GM23338 (cell line): ENCODE measurements around the gene DYNC2H1. TPM values are rescaled to one million over a fixed set of nuclear protein-coding genes. Genes with fewer than 3 reads are reported as not detected.
A peak's percentile ranks its signal among the peaks of the same experiment; 100 is the strongest.

Experiments
- ATAC-seq: fragments of 200-7000 bp; cut with Tn5 transposase; 3 replicates; pipeline ENCODE4 v1.9.1; 2020
- DNase-seq: peaks from one replicate; pipeline ENCODE4 v3.0.0-alpha.2; 2015; ENCODE audit warnings: low spot score
- H2AFZ ChIP-seq: fragments of 200-600 bp; sonication (generic); 2 replicates; pipeline ENCODE4 v1.8.0; 2016; ENCODE audit warnings: antibody characterized with exemption, mild to moderate bottlenecking, moderate library complexity
- H3F3A ChIP-seq: fragments of 200-600 bp; sonication (generic); replicated peaks from 2 replicates; pipeline ENCODE4 v1.8.0; 2017; ENCODE audit warnings: antibody characterized with exemption, mixed run types, low read depth
- H3K27ac ChIP-seq: fragments of 200-600 bp; sonication (generic); 2 replicates; pipeline ENCODE4 v1.6.1; 2016; ENCODE audit warnings: low read depth
- H3K27me3 ChIP-seq: fragments of 200-600 bp; sonication (generic); 2 replicates; pipeline ENCODE4 v1.8.0; 2016; ENCODE audit warnings: mild to moderate bottlenecking, mixed run types, moderate library complexity; ENCODE audit not compliant: insufficient read depth
- H3K36me3 ChIP-seq: fragments of 200-600 bp; sonication (generic); 2 replicates; pipeline ENCODE4 v1.8.0; 2016; ENCODE audit warnings: mild to moderate bottlenecking; ENCODE audit not compliant: insufficient read depth
- H3K4me1 ChIP-seq: fragments of 200-600 bp; sonication (generic); 2 replicates; pipeline ENCODE4 v1.8.0; 2016; ENCODE audit warnings: mild to moderate bottlenecking, moderate library complexity; ENCODE audit not compliant: insufficient read depth
- H3K4me2 ChIP-seq: fragments of 200-600 bp; sonication (generic); 2 replicates; pipeline ENCODE4 v1.7.1; 2017; ENCODE audit warnings: mixed run types
- H3K4me3 ChIP-seq: fragments of 200-600 bp; sonication (generic); 2 replicates; pipeline ENCODE4 v1.6.1; 2016; ENCODE audit warnings: mixed run types
- H3K79me2 ChIP-seq: fragments of 200-600 bp; sonication (generic); replicated peaks from 2 replicates; pipeline ENCODE4 v1.8.0; 2017; ENCODE audit warnings: mild to moderate bottlenecking; ENCODE audit not compliant: insufficient read depth
- H3K9me2 ChIP-seq: fragments of 200-600 bp; sonication (generic); 2 replicates; pipeline ENCODE4 v1.8.0; 2017; ENCODE audit not compliant: insufficient read depth
- H4K20me1 ChIP-seq: fragments of 200-600 bp; sonication (generic); replicated peaks from 2 replicates; pipeline ENCODE4 v1.8.0; 2017; ENCODE audit warnings: mild to moderate bottlenecking; ENCODE audit not compliant: insufficient read depth
- H3K27ac Mint-ChIP-seq: 2 replicates; pipeline ENCODE4 v1.8.0; 2020; ENCODE audit warnings: inconsistent platforms, mild to moderate bottlenecking, moderate library complexity, mixed read lengths
- H3K27me3 Mint-ChIP-seq: 3 replicates; pipeline ENCODE4 v1.8.0; 2022; ENCODE audit warnings: low read depth, mild to moderate bottlenecking, moderate library complexity, mixed read lengths, inconsistent platforms; ENCODE audit not compliant: insufficient read depth, poor library complexity
- H3K36me3 Mint-ChIP-seq: 3 replicates; pipeline ENCODE4 v1.8.0; 2021; ENCODE audit warnings: low read depth, mild to moderate bottlenecking, inconsistent platforms, moderate library complexity, mixed read lengths
- H3K4me1 Mint-ChIP-seq: 3 replicates; pipeline ENCODE4 v1.8.0; 2020; ENCODE audit warnings: mild to moderate bottlenecking, inconsistent platforms, mixed read lengths
- H3K4me3 Mint-ChIP-seq: 3 replicates; pipeline ENCODE4 v1.8.0; 2021; ENCODE audit warnings: moderate library complexity, mild to moderate bottlenecking, inconsistent platforms, mixed read lengths
- H3K9me3 Mint-ChIP-seq: 3 replicates; pipeline ENCODE4 v1.8.0; 2020; ENCODE audit warnings: moderate library complexity, mild to moderate bottlenecking, inconsistent platforms, mixed read lengths
- CREB1 ChIP-seq: fragments of 250-450 bp; sonication (Bioruptor Pico); IDR thresholded peaks from 2 replicates; pipeline ENCODE4 v1.5.0; 2020; ENCODE audit warnings: low read depth, mild to moderate bottlenecking, moderate library complexity
- EZH2 ChIP-seq: fragments of 200-600 bp; sonication (generic); IDR thresholded peaks from one replicate; pipeline ENCODE4 v1.8.0; 2017; ENCODE audit warnings: antibody characterized with exemption, mild to moderate bottlenecking, low read depth; ENCODE audit not compliant: unreplicated experiment
- NANOG ChIP-seq: IDR thresholded peaks from 2 replicates; pipeline ENCODE4 v1.6.1; 2016; ENCODE audit warnings: antibody characterized with exemption, borderline replicate concordance
- POLR2AphosphoS5 ChIP-seq: IDR thresholded peaks from 2 replicates; pipeline ENCODE4 v1.6.1; 2016; ENCODE audit warnings: antibody characterized with exemption, low read depth
- ZNF114 ChIP-seq: fragments of 250-450 bp; sonication (Bioruptor Pico); IDR thresholded peaks from 2 replicates; pipeline ENCODE4 v1.5.0; 2020; ENCODE audit warnings: mild to moderate bottlenecking, moderate library complexity
- polyA plus RNA-seq: library from polyadenylated mRNA; unstranded; fragments of >200 nt; fragmentation: Nextera tagmentation; extraction: Ambion mirVana; gene quantifications from 2 replicates; pipeline ENCODE4 v1.2.1, GENCODE V29; 2016
- total RNA-seq: library from RNA; depleted of rRNA; stranded (reverse); fragments of >200 nt; shearing (Covaris generic); gene quantifications from 2 replicates; pipeline ENCODE4 v1.2.3, GENCODE V29; 2014
- TF ChIP-seq, protein P1 (sequence below): fragments of 250-450 bp; sonication (Bioruptor Pico); IDR thresholded peaks from 2 replicates; pipeline ENCODE4 v1.5.0; 2020; ENCODE audit warnings: mild to moderate bottlenecking, moderate library complexity
- TF ChIP-seq, protein P2 (sequence below): IDR thresholded peaks from one replicate; pipeline ENCODE4 v1.6.1; 2018; ENCODE audit warnings: antibody characterized with exemption; ENCODE audit not compliant: unreplicated experiment
- TF ChIP-seq, protein P3 (sequence below): IDR thresholded peaks from 2 replicates; pipeline ENCODE4 v1.6.1; 2016; ENCODE audit warnings: antibody characterized with exemption
- TF ChIP-seq, protein P4 (sequence below), 2 experiments: fragments of 200-600 bp in 1 of 2; sonication (generic) in 1 of 2; conservative IDR thresholded peaks; 2 replicates each; pipeline versions ENCODE4 v1.5.1 to v1.6.1; 2016 to 2017; ENCODE audit warnings: antibody characterized with exemption in 2 of 2, low read depth in 2 of 2, mild to moderate bottlenecking in 2 of 2, moderate library complexity in 1 of 2

The DYNC2H1 gene
- total and polyA plus RNA-seq, 2 experiments from 2014 or later: 19.3 to 22.5 TPM

DNA sequence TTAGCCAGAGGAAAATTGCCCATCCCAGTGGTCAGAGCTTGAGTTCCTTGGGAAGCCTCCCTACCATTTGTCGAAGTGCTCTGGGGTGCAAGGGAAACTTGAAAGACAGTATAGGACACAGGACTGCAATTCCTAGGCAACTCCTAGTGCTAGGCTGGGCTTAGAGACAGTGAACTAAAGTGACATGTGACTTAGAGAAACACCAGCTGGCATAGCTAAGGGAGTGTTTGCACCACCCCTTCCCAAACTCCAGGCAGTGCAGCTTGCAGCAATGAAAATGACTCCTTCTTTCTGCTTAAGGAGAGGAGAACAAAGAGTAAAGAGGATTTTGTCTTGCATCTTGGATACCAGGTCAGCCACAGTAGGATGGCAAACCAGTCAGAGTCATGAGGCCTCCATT lies 388.0 kb downstream of the DYNC2H1 start (continued):
- TF ChIP-seq, protein P1, sequence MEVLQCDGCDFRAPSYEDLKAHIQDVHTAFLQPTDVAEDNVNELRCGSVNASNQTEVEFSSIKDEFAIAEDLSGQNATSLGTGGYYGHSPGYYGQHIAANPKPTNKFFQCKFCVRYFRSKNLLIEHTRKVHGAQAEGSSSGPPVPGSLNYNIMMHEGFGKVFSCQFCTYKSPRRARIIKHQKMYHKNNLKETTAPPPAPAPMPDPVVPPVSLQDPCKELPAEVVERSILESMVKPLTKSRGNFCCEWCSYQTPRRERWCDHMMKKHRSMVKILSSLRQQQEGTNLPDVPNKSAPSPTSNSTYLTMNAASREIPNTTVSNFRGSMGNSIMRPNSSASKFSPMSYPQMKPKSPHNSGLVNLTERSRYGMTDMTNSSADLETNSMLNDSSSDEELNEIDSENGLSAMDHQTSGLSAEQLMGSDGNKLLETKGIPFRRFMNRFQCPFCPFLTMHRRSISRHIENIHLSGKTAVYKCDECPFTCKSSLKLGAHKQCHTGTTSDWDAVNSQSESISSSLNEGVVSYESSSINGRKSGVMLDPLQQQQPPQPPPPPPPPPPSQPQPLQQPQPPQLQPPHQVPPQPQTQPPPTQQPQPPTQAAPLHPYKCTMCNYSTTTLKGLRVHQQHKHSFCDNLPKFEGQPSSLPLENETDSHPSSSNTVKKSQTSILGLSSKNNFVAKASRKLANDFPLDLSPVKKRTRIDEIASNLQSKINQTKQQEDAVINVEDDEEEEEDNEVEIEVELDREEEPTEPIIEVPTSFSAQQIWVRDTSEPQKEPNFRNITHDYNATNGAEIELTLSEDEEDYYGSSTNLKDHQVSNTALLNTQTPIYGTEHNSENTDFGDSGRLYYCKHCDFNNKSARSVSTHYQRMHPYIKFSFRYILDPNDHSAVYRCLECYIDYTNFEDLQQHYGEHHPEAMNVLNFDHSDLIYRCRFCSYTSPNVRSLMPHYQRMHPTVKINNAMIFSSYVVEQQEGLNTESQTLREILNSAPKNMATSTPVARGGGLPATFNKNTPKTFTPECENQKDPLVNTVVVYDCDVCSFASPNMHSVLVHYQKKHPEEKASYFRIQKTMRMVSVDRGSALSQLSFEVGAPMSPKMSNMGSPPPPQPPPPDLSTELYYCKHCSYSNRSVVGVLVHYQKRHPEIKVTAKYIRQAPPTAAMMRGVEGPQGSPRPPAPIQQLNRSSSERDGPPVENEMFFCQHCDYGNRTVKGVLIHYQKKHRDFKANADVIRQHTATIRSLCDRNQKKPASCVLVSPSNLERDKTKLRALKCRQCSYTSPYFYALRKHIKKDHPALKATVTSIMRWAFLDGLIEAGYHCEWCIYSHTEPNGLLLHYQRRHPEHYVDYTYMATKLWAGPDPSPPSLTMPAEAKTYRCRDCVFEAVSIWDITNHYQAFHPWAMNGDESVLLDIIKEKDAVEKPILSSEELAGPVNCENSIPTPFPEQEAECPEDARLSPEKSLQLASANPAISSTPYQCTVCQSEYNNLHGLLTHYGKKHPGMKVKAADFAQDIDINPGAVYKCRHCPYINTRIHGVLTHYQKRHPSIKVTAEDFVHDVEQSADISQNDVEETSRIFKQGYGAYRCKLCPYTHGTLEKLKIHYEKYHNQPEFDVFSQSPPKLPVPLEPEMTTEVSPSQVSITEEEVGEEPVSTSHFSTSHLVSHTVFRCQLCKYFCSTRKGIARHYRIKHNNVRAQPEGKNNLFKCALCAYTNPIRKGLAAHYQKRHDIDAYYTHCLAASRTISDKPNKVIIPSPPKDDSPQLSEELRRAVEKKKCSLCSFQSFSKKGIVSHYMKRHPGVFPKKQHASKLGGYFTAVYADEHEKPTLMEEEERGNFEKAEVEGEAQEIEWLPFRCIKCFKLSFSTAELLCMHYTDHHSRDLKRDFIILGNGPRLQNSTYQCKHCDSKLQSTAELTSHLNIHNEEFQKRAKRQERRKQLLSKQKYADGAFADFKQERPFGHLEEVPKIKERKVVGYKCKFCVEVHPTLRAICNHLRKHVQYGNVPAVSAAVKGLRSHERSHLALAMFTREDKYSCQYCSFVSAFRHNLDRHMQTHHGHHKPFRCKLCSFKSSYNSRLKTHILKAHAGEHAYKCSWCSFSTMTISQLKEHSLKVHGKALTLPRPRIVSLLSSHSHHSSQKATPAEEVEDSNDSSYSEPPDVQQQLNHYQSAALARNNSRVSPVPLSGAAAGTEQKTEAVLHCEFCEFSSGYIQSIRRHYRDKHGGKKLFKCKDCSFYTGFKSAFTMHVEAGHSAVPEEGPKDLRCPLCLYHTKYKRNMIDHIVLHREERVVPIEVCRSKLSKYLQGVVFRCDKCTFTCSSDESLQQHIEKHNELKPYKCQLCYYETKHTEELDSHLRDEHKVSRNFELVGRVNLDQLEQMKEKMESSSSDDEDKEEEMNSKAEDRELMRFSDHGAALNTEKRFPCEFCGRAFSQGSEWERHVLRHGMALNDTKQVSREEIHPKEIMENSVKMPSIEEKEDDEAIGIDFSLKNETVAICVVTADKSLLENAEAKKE (CRISPR knock-in tag): no peak
- TF ChIP-seq, protein P2, sequence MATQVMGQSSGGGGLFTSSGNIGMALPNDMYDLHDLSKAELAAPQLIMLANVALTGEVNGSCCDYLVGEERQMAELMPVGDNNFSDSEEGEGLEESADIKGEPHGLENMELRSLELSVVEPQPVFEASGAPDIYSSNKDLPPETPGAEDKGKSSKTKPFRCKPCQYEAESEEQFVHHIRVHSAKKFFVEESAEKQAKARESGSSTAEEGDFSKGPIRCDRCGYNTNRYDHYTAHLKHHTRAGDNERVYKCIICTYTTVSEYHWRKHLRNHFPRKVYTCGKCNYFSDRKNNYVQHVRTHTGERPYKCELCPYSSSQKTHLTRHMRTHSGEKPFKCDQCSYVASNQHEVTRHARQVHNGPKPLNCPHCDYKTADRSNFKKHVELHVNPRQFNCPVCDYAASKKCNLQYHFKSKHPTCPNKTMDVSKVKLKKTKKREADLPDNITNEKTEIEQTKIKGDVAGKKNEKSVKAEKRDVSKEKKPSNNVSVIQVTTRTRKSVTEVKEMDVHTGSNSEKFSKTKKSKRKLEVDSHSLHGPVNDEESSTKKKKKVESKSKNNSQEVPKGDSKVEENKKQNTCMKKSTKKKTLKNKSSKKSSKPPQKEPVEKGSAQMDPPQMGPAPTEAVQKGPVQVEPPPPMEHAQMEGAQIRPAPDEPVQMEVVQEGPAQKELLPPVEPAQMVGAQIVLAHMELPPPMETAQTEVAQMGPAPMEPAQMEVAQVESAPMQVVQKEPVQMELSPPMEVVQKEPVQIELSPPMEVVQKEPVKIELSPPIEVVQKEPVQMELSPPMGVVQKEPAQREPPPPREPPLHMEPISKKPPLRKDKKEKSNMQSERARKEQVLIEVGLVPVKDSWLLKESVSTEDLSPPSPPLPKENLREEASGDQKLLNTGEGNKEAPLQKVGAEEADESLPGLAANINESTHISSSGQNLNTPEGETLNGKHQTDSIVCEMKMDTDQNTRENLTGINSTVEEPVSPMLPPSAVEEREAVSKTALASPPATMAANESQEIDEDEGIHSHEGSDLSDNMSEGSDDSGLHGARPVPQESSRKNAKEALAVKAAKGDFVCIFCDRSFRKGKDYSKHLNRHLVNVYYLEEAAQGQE: no peak
- TF ChIP-seq POLR2AphosphoS5: no peak

DNA sequence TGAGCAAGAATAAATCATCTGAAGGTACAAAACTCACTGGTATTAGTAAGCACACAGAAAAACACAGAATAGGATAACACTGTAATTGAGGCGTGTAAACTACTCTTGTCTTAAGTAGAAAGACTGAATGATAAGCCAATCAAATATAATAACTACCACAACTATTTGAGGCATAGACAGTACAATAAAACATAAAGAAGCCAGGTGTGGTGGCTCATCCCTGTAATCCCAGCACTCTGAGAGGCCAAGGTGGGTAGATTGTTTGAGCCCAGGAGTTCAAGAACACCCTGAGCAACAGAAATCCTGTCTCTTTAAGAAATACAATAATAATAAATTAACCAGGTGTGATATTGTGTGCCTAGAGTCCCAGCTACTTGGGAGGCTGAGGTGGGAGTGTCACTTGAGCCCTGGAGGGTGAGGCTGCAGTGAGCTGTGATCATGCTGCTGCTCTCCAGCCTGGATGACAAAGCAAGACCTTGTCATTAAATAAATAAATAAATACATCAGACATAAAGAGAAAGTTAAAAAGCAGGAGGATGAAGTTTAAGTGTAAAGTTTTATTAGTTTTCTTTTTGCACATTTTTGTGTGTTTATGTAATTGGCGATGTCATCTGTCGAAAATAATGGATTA lies 390.6 kb downstream of the DYNC2H1 start:
- Mint-ChIP-seq H3K4me1 (peaks cover 9% of the 10 kb centered on the region; the same call in 2 of the 3 replicates), H3K27ac (peak overlapping the region; percentile 22), H3K4me3 (no peak overlapping the region), H3K9me3 (no peaks in the 10 kb centered on the region), H3K27me3 (no peaks in the 10 kb centered on the region), H3K36me3 (no peaks in the 10 kb centered on the region)
- Histone ChIP-seq H3F3A (no peaks in the 10 kb centered on the region), H2AFZ (no peak overlapping the region), H3K27ac (no peak overlapping the region), H3K4me3 (no peak overlapping the region), H3K4me2 (no peak overlapping the region), H3K27me3 (no peaks in the 10 kb centered on the region), H3K9me2 (0 out of 2 replicates have a peak, but pooled peaks cover 3% of the 10 kb centered on the region), H4K20me1 (no peaks in the 10 kb centered on the region), H3K36me3 (no peaks in the 10 kb centered on the region), H3K4me1 (no peaks in the 10 kb centered on the region), H3K79me2 (no peaks in the 10 kb centered on the region)
- DNase-seq (no peak), ATAC-seq (no peak)
- TF ChIP-seq CREB1 (no peak), ZNF114 (no peak), EZH2 (no peak), NANOG (no peak)
- TF ChIP-seq, protein P3, sequence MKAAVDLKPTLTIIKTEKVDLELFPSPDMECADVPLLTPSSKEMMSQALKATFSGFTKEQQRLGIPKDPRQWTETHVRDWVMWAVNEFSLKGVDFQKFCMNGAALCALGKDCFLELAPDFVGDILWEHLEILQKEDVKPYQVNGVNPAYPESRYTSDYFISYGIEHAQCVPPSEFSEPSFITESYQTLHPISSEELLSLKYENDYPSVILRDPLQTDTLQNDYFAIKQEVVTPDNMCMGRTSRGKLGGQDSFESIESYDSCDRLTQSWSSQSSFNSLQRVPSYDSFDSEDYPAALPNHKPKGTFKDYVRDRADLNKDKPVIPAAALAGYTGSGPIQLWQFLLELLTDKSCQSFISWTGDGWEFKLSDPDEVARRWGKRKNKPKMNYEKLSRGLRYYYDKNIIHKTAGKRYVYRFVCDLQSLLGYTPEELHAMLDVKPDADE: no peak
- TF ChIP-seq, protein P4, sequence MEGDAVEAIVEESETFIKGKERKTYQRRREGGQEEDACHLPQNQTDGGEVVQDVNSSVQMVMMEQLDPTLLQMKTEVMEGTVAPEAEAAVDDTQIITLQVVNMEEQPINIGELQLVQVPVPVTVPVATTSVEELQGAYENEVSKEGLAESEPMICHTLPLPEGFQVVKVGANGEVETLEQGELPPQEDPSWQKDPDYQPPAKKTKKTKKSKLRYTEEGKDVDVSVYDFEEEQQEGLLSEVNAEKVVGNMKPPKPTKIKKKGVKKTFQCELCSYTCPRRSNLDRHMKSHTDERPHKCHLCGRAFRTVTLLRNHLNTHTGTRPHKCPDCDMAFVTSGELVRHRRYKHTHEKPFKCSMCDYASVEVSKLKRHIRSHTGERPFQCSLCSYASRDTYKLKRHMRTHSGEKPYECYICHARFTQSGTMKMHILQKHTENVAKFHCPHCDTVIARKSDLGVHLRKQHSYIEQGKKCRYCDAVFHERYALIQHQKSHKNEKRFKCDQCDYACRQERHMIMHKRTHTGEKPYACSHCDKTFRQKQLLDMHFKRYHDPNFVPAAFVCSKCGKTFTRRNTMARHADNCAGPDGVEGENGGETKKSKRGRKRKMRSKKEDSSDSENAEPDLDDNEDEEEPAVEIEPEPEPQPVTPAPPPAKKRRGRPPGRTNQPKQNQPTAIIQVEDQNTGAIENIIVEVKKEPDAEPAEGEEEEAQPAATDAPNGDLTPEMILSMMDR (conservative IDR thresholded peaks at IDR 0.05; ENCODE audit: low read depth in 2 of 2): no peak
